ENCODE measurements around the gene EIF3L.

GRCh38 chr22:37916311-37916710 is 67.1 kb downstream of the EIF3L start:
- no peak for TF ChIP-seq EZH2phosphoT487 (IDR thresholded peaks at IDR 0.05; ENCODE audit: insufficient read depth, low read depth)
- TF ChIP-seq EZH2 (IDR thresholded peaks at IDR 0.05; ENCODE audit: insufficient read depth, poor library complexity, severe bottlenecking) = no peak

Measured in GM23248 (cell line).